CD4-positive, CD25-positive, alpha-beta regulatory T cell (primary cell): ENCODE data around the gene CHI3L2. TPM values are rescaled to one million over a fixed set of nuclear protein-coding genes. Genes with fewer than 3 reads are reported as not detected.

Experiments used
- ATAC-seq, 2 donors: fragments of 150-1000 bp; cut with Tn5 transposase; one replicate each; pipeline ENCODE4 v1.10.0; 2021; ENCODE audit warnings: low read depth in 2 of 2, moderate number of reproducible peaks in 2 of 2, moderate library complexity in 1 of 2
- DNase-seq, 3 donors: peaks; one replicate each; pipeline versions ENCODE4 v3.0.0 to v3.0.0-alpha.2; 2012 to 2022; ENCODE audit warnings: mixed read lengths in 1 of 3
- H3K27ac ChIP-seq: one replicate; pipeline ENCODE4 v1.7.0; 2013; ENCODE audit warnings: mild to moderate bottlenecking, low read length; ENCODE audit not compliant: insufficient read depth, poor library complexity, severe bottlenecking
- H3K27me3 ChIP-seq: one replicate; pipeline ENCODE4 v1.7.0; 2013; ENCODE audit warnings: low read length; ENCODE audit not compliant: control insufficient read depth, insufficient read depth
- H3K36me3 ChIP-seq: one replicate; pipeline ENCODE4 v1.7.0; 2013; ENCODE audit warnings: mild to moderate bottlenecking, low read length, moderate library complexity; ENCODE audit not compliant: control insufficient read depth, insufficient read depth
- H3K4me1 ChIP-seq: 2 replicates; pipeline ENCODE4 v1.7.0; 2013; ENCODE audit warnings: mild to moderate bottlenecking, low read length; ENCODE audit not compliant: insufficient read depth, control insufficient read depth, poor library complexity, severe bottlenecking
- H3K4me3 ChIP-seq: one replicate; pipeline ENCODE4 v1.7.0; 2013; ENCODE audit warnings: low read depth, mild to moderate bottlenecking, low read length, moderate library complexity
- H3K9me3 ChIP-seq, 2 experiments: 1 replicate in 1 of 2; 2 replicates in 1 of 2; pipeline ENCODE4 v1.7.0; 2013; ENCODE audit warnings: low read length in 2 of 2, mild to moderate bottlenecking in 1 of 2, moderate library complexity in 1 of 2; ENCODE audit not compliant: control insufficient read depth in 2 of 2
- H3K27ac Mint-ChIP-seq, 3 donors: one replicate each; pipeline ENCODE4 v1.8.0; 2020 to 2022; ENCODE audit warnings: mild to moderate bottlenecking in 3 of 3, mixed read lengths in 3 of 3, moderate library complexity in 2 of 3
- H3K27me3 Mint-ChIP-seq: one replicate; pipeline ENCODE4 v1.8.0; 2022; ENCODE audit warnings: mild to moderate bottlenecking, mixed read lengths
- H3K36me3 Mint-ChIP-seq: one replicate; pipeline ENCODE4 v1.8.0; 2020; ENCODE audit warnings: mixed read lengths
- H3K4me1 Mint-ChIP-seq, 4 donors: one replicate each; pipeline ENCODE4 v1.8.0; 2020 to 2022; ENCODE audit warnings: mixed read lengths in 4 of 4, mild to moderate bottlenecking in 1 of 4
- H3K4me3 Mint-ChIP-seq, 4 donors: one replicate each; pipeline ENCODE4 v1.8.0; 2020 to 2022; ENCODE audit warnings: mild to moderate bottlenecking in 4 of 4, mixed read lengths in 4 of 4, moderate library complexity in 3 of 4
- H3K9me3 Mint-ChIP-seq, 7 donors: one replicate each; pipeline ENCODE4 v1.8.0; 2020 to 2022; ENCODE audit warnings: mixed read lengths in 7 of 7, mild to moderate bottlenecking in 3 of 7, moderate library complexity in 2 of 7
- polyA plus RNA-seq, 4 donors: library from polyadenylated mRNA; unstranded; fragments of 300-500 nt; fragmentation: Illumina TruSeq; gene quantifications; one replicate each; pipeline ENCODE4 v1.2.3, GENCODE V29; 2021
- total RNA-seq: library from RNA; stranded (reverse); gene quantifications from one replicate; pipeline ENCODE4 v1.2.3, GENCODE V29; 2022

Gene CHI3L2
- total and polyA plus RNA-seq, 5 donors from 2014 or later: 5.0 to 15.8 (median 9.7) TPM

- Histone ChIP-seq H3K4me1 (no peaks in the 10 kb centered on the region), H3K9me3 (no peaks in the 10 kb centered on the region), H3K36me3 (no peaks in the 10 kb centered on the region), H3K27me3 (no peaks in the 10 kb centered on the region), H3K27ac (no peak overlapping the region), H3K4me3 (no peak overlapping the region)
- H3K36me3 Mint-ChIP-seq: peaks cover 9% of the 10 kb centered on the region
- H3K4me1 Mint-ChIP-seq: peaks cover 0 to 12% (median 7%) of the 10 kb centered on the region in 4 donors
- H3K9me3 Mint-ChIP-seq: no peaks in the 10 kb centered on the region
- no peaks in the 10 kb centered on the region for H3K27me3 Mint-ChIP-seq
- no peak overlapping the region for H3K4me3 Mint-ChIP-seq
- DNase-seq (no peak), ATAC-seq (no peak)
- H3K27ac Mint-ChIP-seq: peak overlapping the region in 1 of 3 donors; percentile 22
Observed at GRCh38 chr1:111247125-111247838, 19.8 kb downstream of the CHI3L2 start.

- no peak overlapping the region for H3K4me3 Mint-ChIP-seq
- H3K9me3 Mint-ChIP-seq: no peaks in the 10 kb centered on the region
- no peaks in the 10 kb centered on the region for H3K36me3 ChIP-seq
- peaks cover 0 to 12% (median 9%) of the 10 kb centered on the region in 4 donors for H3K4me1 Mint-ChIP-seq
- H3K4me3 ChIP-seq: no peak overlapping the region
- H3K36me3 Mint-ChIP-seq: no peaks in the 10 kb centered on the region
- no peaks in the 10 kb centered on the region for H3K27me3 Mint-ChIP-seq
- H3K9me3 ChIP-seq: no peaks in the 10 kb centered on the region
- ATAC-seq (no peak), DNase-seq (no peak)
- H3K27ac Mint-ChIP-seq: no peak overlapping the region
- H3K27me3 ChIP-seq: no peaks in the 10 kb centered on the region
- no peak overlapping the region for H3K27ac ChIP-seq
- no peaks in the 10 kb centered on the region for H3K4me1 ChIP-seq
Observed at GRCh38 chr1:111249960-111250359, 22.4 kb downstream of the CHI3L2 start.

GRCh38 chr1:111251570-111251969 is 24.1 kb downstream of the CHI3L2 start:
- peak in 2 of 3 donors; percentile 8 to 21 for DNase-seq
- H3K9me3 Mint-ChIP-seq: peaks cover 0 to 2% (median 0%) of the 10 kb centered on the region in 7 donors

DNA sequence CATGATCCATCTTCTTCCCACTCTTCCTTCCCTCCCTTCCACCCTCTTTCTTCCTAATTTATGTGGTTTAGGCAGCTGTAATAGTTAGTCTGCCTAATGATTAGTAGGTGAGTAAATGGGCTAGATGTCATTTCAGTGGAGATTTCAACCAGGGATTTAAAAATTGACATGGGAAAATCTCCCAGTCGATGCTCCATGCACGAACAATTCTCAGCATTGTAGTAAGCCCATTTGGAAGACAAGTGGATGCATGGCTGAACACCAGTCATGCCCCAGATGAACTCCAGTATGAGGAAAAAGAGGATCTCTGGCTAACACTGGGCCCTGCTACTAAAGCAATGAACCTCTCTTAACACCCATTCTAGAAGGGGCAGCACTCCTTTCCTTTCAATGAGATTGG is 25.3 kb downstream of the CHI3L2 start:
- Mint-ChIP-seq H3K27ac (no peak overlapping the region), H3K4me3 (no peak overlapping the region), H3K9me3 (peaks cover 0 to 2% (median 0%) of the 10 kb centered on the region in 7 donors), H3K4me1 (peaks cover 0 to 12% (median 9%) of the 10 kb centered on the region in 4 donors), H3K27me3 (peaks cover 14% of the 10 kb centered on the region), H3K36me3 (no peaks in the 10 kb centered on the region)
- no peak overlapping the region for H3K4me3 ChIP-seq
- H3K4me1 ChIP-seq: no peaks in the 10 kb centered on the region
- no peak overlapping the region for H3K27ac ChIP-seq
- H3K36me3 ChIP-seq: no peaks in the 10 kb centered on the region
- no peaks in the 10 kb centered on the region for H3K9me3 ChIP-seq
- H3K27me3 ChIP-seq: no peaks in the 10 kb centered on the region
- DNase-seq (no peak), ATAC-seq (no peak)

More at GRCh38 chr1:111251570-111251969, 24.1 kb downstream of the CHI3L2 start:
- no peaks in the 10 kb centered on the region for H3K4me1 ChIP-seq
- Mint-ChIP-seq H3K27ac (peak overlapping the region in 2 of 3 donors; percentile 55 to 57), H3K4me3 (no peak overlapping the region), H3K27me3 (peaks cover 12% of the 10 kb centered on the region), H3K36me3 (no peaks in the 10 kb centered on the region), H3K4me1 (peaks cover 0 to 12% (median 9%) of the 10 kb centered on the region in 4 donors)
- peak; percentile 53 to 69 for ATAC-seq
- H3K4me3 ChIP-seq: no peak overlapping the region
- no peaks in the 10 kb centered on the region for H3K36me3 ChIP-seq
- H3K9me3 ChIP-seq: no peaks in the 10 kb centered on the region
- no peaks in the 10 kb centered on the region for H3K27me3 ChIP-seq
- H3K27ac ChIP-seq: no peak overlapping the region

DNA sequence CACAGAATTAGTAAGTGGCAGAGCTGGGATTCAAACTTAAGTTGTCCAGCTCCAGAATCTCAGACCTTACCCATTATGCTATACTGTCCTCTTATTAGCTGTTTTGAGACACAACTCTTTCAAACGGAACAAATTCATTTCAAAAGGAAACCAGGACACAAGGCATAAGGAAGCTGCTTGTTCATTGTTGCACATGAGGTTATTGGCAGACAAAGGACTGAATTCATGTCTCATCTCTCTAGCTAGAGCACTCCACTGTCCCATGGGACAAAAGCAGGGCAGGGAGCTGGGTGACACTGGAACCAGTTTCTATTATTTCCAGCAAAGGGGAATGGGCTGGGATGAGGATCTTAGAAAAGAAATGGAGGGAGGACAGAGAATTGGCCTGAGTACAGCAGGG is 26.4 kb downstream of the CHI3L2 start:
- H3K36me3 ChIP-seq: no peaks in the 10 kb centered on the region
- ATAC-seq: no peak
- H3K4me1 ChIP-seq: no peaks in the 10 kb centered on the region
- H3K27me3 ChIP-seq: no peaks in the 10 kb centered on the region
- no peak overlapping the region for H3K27ac ChIP-seq
- H3K27me3 Mint-ChIP-seq: peaks cover 14% of the 10 kb centered on the region
- H3K9me3 Mint-ChIP-seq: peaks cover 0 to 2% (median 0%) of the 10 kb centered on the region in 7 donors
- no peaks in the 10 kb centered on the region for H3K9me3 ChIP-seq
- H3K4me3 ChIP-seq: no peak overlapping the region
- H3K4me1 Mint-ChIP-seq: peaks cover 0 to 12% (median 9%) of the 10 kb centered on the region in 4 donors
- no peak overlapping the region for H3K4me3 Mint-ChIP-seq
- H3K27ac Mint-ChIP-seq: no peak overlapping the region
- H3K36me3 Mint-ChIP-seq: no peaks in the 10 kb centered on the region
- DNase-seq: no peak

- Histone ChIP-seq H3K27ac (no peak overlapping the region), H3K9me3 (no peaks in the 10 kb centered on the region), H3K36me3 (no peaks in the 10 kb centered on the region), H3K27me3 (no peaks in the 10 kb centered on the region), H3K4me1 (no peaks in the 10 kb centered on the region), H3K4me3 (no peak overlapping the region)
- Mint-ChIP-seq H3K4me1 (peaks cover 0 to 5% (median 1%) of the 10 kb centered on the region in 4 donors), H3K36me3 (no peaks in the 10 kb centered on the region), H3K27ac (no peak overlapping the region), H3K4me3 (no peak overlapping the region), H3K9me3 (peaks cover 0 to 2% (median 0%) of the 10 kb centered on the region in 7 donors), H3K27me3 (peaks cover 23% of the 10 kb centered on the region)
- ATAC-seq: no peak
- DNase-seq: no peak
Observed at GRCh38 chr1:111256988-111257658, 29.6 kb downstream of the CHI3L2 start.

- H3K27ac ChIP-seq: no peak overlapping the region
- peaks cover 4 to 12% (median 6%) of the 10 kb centered on the region in 4 donors for H3K4me1 Mint-ChIP-seq
- H3K4me1 ChIP-seq: peaks cover 8% of the 10 kb centered on the region
- peaks cover 0 to 5% of the 10 kb centered on the region in 2 experiments for H3K9me3 ChIP-seq
- peaks cover 22% of the 10 kb centered on the region for H3K27me3 ChIP-seq
- peaks cover 0 to 11% (median 6%) of the 10 kb centered on the region in 7 donors for H3K9me3 Mint-ChIP-seq
- H3K4me3 ChIP-seq: no peak overlapping the region
- no peak overlapping the region for H3K27ac Mint-ChIP-seq
- H3K36me3 Mint-ChIP-seq: no peaks in the 10 kb centered on the region
- no peak for ATAC-seq
- H3K27me3 Mint-ChIP-seq: peaks cover 77% of the 10 kb centered on the region
- no peaks in the 10 kb centered on the region for H3K36me3 ChIP-seq
- no peak for DNase-seq
- no peak overlapping the region for H3K4me3 Mint-ChIP-seq
Observed at GRCh38 chr1:111267801-111268508, 40.4 kb downstream of the CHI3L2 start.
